HG03439 (cell line): ENCODE results near the gene BAX.
"Not testable (repeated sequence)": the region's sequence is repeated elsewhere in the genome, so short reads cannot be mapped to it uniquely, and the experiment has no call there.

Experiments
- ATAC-seq: cut with Tn5 transposase; IDR thresholded peaks from one replicate; pipeline ENCODE4 v1.9.1; 2021; ENCODE audit warnings: mild to moderate bottlenecking, moderate library complexity; ENCODE audit not compliant: unreplicated experiment

The BAX gene

DNA sequence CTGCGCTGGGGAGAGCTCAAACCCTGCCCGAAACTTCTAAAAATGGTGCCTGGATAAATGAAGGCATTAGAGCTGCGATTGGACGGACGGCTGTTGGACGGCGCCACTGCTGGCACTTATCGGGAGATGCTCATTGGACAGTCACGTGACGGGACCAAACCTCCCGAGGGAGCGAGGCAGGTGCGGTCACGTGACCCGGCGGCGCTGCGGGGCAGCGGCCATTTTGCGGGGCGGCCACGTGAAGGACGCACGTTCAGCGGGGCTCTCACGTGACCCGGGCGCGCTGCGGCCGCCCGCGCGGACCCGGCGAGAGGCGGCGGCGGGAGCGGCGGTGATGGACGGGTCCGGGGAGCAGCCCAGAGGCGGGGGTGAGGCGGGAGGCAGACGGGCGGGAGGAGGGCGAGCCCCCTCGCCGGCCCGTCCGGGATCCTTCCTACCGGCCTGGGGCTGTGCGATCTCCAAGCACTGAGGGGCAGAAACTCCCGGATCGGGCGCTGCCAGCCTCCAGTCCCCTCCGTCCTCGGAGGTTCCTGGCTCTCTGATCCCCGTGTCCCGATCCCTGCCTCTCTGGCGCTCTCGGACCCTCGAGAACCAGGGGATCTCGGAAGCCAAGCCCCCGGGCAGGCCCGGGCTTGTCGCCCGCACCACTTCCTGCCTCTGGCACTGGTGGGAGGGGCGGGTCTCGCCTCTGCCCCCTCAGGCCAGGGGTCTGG lies at the start of gene BAX:
TSS of gene BAX (plus strand) at position 281 of the 713 bp plus-strand sequence. CDS start at position 335, 54 bp downstream.
- ATAC-seq, result peak; percentile 81

DNA sequence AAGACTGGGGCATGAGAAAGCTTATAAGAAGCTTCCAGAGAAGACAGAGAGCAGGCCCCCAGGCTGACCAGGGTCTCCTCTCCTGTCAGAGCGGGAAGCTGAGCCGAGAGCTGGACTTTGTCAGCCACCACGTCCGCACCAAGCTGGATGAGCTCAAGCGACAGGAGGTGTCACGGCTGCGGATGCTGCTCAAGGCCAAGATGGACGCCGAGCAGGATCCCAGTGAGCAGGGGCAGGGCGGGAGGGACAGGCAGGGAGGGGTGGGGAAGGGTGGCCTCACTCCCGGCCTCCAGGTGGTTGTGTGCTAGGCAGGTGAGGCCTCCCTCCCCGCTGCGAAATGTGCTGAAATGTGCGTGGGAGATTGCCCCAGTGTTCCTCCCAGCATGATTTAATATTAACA lies 49.0 kb upstream of the BAX start:
- no peak for ATAC-seq

GRCh38 chr19:48906324-48906723 lies 48.4 kb upstream of the BAX start:
- no peak for ATAC-seq

GRCh38 chr19:48907671-48908070 lies 47.0 kb upstream of the BAX start:
- no peak for ATAC-seq

- ATAC-seq, result not testable (repeated sequence)
Observed at GRCh38 chr19:48909424-48910077, 45.1 kb upstream of the BAX start.

DNA sequence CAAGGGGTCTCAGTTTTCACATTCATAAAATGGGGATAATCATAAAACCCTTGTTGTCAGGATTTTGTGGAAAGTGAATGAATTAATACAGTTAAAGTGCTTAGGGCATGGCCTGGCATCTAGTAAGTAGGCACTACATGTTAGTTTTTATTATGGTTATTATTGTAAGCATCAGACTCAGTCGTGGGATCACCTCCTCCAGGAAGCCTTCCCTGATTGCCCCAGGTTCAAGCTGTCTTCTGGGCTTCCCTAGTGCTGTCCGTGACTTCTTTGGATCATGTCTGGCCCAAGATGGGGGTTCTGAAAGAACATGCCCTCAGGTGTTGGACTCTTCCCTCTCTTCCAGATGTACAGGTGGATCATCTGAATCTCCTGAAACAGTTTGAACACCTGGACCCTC lies 43.9 kb upstream of the BAX start:
- ATAC-seq, result no peak

GRCh38 chr19:48913114-48913889 lies 41.4 kb upstream of the BAX start:
- ATAC-seq, result no peak

GRCh38 chr19:48914181-48914580 lies 40.5 kb upstream of the BAX start:
- no peak for ATAC-seq

DNA sequence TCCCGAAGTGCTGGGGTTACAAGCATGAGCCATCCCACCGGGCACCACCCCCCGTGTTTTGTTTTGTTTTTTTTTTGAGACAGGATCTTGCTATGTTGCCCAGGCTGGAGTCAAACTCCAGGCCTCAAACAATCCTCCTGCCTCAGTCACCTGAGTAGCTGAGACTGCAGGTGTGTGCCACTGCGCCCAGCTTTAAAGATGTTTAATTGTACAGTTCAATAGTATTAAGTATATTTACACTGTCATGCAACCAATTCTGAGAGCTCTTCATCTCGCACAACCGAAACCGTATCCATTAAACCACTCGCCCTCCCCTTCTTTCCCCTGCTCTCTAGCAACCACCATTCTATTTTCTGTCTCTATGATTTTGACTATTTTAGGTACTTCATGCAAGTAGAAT lies 38.9 kb upstream of the BAX start:
- no peak for ATAC-seq

DNA sequence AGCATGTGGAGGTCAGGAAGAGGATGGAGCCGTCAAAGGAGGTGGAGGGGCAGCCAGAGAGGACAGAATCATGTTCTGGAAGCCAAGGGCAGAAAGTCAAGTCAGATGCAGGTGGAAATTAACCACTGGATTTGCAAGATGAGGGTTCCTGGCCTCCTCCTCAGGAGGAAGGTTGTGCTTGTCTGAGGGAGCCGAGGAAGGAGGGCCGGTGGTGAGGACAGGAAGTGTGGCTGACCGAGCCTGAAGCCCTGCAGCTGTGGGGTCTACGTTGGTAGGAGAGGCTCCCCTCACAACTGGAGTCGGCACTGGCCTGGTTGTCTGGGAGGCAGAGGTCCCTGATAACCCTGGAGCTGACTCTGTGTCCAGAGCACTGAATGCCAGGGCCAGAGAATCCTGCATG lies 36.6 kb upstream of the BAX start:
- no peak for ATAC-seq

- no peak for ATAC-seq
Observed at GRCh38 chr19:48918801-48919247, 35.9 kb upstream of the BAX start.

DNA sequence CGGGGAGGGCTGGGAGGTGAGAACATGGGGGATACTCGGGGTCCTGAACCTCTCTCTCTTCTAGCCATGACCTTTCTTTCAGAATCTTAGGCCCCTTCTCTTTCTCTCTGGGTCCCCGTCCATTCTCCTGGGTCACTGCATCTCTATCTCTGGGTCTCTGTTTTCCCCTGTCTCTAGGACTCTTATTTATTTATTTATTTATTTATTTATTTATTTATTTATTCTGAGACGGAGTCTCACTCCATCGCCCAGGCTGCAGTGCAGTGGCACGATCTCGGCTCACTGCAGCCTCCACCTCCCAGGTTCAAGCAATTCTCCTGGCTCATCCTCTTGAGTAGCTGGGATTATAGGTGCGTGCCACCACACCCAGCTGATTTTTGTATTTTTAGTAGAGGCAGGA lies 35.4 kb upstream of the BAX start:
- ATAC-seq, result not testable (repeated sequence)

- ATAC-seq, result no peak
Observed at GRCh38 chr19:48920949-48921348, 33.7 kb upstream of the BAX start.

DNA sequence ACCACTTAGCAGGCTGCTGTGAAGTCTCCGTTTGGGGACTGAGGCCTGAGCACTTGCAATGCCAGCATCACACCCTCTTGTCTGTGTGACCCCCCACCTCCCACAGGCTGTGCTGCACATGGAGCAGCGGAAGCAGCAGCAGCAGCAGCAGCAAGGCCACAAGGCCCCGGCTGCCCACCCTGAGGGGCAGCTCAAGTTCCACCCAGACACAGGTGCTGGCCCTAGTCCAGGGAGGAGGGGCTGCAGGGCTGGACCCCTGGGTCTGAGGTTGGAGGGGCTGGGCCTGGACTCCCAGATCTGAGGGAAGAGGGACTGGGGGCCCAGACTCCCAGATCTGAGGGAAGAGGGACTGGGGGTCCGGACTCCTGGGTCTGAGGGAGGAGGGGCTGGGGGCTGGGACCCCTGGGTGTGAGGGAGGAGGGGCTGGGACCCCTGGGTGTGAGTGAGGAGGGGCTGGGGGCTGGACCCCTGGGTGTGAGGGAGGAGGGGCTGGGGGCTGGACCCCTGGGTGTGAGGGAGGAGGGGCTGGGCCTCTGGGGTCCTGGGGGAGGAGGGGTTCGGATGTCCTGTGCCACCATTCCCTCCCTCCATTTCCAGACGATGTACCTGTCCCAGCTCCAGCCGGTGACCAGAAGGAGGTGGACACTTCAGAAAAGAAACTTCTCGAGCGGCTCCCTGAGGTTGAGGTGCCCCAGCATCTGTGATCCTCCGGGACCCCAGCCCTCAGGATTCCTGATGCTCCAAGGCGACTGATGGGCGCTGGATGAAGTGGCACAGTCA lies 32.8 kb upstream of the BAX start:
- ATAC-seq, result no peak

DNA sequence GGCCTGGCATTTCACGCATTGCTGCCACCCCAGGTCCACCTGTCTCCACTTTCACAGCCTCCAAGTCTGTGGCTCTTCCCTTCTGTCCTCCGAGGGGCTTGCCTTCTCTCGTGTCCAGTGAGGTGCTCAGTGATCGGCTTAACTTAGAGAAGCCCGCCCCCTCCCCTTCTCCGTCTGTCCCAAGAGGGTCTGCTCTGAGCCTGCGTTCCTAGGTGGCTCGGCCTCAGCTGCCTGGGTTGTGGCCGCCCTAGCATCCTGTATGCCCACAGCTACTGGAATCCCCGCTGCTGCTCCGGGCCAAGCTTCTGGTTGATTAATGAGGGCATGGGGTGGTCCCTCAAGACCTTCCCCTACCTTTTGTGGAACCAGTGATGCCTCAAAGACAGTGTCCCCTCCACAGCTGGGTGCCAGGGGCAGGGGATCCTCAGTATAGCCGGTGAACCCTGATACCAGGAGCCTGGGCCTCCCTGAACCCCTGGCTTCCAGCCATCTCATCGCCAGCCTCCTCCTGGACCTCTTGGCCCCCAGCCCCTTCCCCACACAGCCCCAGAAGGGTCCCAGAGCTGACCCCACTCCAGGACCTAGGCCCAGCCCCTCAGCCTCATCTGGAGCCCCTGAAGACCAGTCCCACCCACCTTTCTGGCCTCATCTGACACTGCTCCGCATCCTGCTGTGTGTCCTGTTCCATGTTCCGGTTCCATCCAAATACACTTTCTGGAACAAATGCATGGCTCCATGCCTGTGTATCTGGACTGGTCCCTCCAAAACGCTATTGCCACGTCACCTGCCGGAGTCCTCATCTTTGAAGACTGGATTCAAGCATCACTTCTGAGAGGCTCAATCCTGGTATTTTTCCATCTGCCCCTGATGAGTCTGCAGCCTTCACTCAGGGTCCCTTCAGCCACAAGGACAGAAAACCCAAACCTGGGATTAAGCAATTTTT lies 31.9 kb upstream of the BAX start:
- ATAC-seq, result no peak

DNA sequence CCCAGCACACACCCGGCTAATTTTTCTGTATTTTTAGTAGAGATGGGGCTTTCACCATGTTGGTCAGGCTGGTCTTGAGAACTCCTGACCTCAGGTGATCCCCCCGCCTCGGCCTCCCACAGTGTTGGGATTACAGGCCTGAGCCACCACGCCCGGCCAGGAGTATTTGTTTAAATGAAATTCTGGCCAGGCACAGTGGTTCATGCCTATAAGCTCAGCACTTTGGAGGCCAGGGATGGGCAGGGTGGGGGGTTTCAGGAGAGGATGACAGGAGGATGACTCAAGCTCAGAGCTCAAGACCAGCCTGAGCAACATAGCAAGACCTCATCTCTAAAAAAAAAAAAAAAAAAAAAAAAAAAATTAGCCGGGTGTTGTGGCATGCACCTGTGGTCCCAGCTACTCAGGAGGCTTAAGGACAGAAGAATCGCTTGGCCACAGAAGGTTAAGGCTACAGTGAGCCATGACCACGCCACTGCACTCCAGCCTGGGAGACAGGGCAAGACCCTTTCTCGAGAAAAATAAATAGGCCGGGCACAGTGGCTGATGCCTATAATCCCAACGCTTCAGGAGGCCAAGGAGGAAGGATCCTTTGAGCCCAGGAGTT lies 29.3 kb upstream of the BAX start:
- no peak for ATAC-seq

DNA sequence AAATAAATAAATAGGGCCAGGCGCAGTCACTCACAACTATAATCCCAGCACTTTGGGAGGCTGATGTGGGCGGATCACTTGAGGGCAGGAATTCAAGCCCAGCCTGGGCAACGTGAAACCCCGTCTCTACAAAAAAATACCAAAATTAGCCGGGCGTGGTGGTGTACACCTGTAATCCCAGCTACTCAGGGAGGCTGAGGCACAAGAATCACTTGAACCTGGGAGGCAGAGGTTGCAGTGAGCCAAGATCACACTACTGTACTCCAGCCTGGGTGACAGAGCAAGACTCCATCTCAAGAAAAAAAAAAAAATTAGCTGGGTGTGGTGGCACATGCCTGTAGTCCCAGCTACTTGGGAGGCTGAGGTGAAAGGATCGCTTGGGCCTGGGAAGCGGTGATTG lies 28.8 kb upstream of the BAX start:
- not testable (repeated sequence) for ATAC-seq

- ATAC-seq, result no peak
Observed at GRCh38 chr19:48926909-48927308, 27.8 kb upstream of the BAX start.

GRCh38 chr19:48927692-48928091 lies 27.0 kb upstream of the BAX start:
- ATAC-seq, result not testable (repeated sequence)
